ENCODE measurements around the gene GABRG1. TPM values are rescaled to one million over a fixed set of nuclear protein-coding genes. Genes with fewer than 3 reads are reported as not detected.

Gene GABRG1
- total and polyA plus RNA-seq, 2 of the 8 experiments (the other 6 are each of a cell fraction or from before 2014, with no cell fraction given): 0.11 to 0.43 TPM

- no peak for FAIRE-seq
- H3K14ac ChIP-seq (ENCODE audit: insufficient read length): no peak overlapping the region
- CTCF ChIA-PET (ENCODE audit: partially characterized antibody): no interaction called here
- no peak for TF ChIP-seq RXRA (IDR thresholded peaks at IDR 0.05; ENCODE audit: insufficient read depth, low read depth, low read length)
- no peak for TF ChIP-seq KDM5A (IDR thresholded peaks at IDR 0.05; ENCODE audit: low read length)
- TF ChIP-seq MAFK (IDR thresholded peaks at IDR 0.05; ENCODE audit: low read depth, low read length): no peak
- TF ChIP-seq BCL11A (IDR thresholded peaks at IDR 0.05; ENCODE audit: low read depth in 2 of 2, low read length in 2 of 2): no peak
- no peak for TF ChIP-seq HDAC6 (IDR thresholded peaks at IDR 0.05; ENCODE audit: low read depth, low read length)
- no peak for TF ChIP-seq SIN3A (conservative IDR thresholded peaks at IDR 0.05 in 1 of 2, IDR thresholded peaks at IDR 0.05 in 1 of 2; ENCODE audit: low read depth in 1 of 2, low read length in 2 of 2)
- TF ChIP-seq RBBP5 (IDR thresholded peaks at IDR 0.05; ENCODE audit: borderline replicate concordance, low read depth, low read length): no peak
- TF ChIP-seq CTCF (IDR thresholded peaks at IDR 0.05; ENCODE audit: control extremely low read depth in 1 of 3, insufficient read depth in 1 of 3, low read depth in 1 of 3, low read length in 3 of 3): no peak
- TF ChIP-seq TCF12 (IDR thresholded peaks at IDR 0.05; ENCODE audit: low read depth, low read length): no peak
- TF ChIP-seq RNF2 (IDR thresholded peaks at IDR 0.05; ENCODE audit: borderline replicate concordance, low read depth, low read length, missing control alignments, poor library complexity, severe bottlenecking): no peak
- TF ChIP-seq EP300 (IDR thresholded peaks at IDR 0.05; ENCODE audit: borderline replicate concordance in 1 of 2, low read depth in 2 of 2, low read length in 2 of 2): no peak
Observed at GRCh38 chr4:46081674-46082073, 42.2 kb downstream of the GABRG1 start.

More at GRCh38 chr4:46081674-46082073, 42.2 kb downstream of the GABRG1 start:
- H3K36me3 ChIP-seq (ENCODE audit: control insufficient read depth in 2 of 4, insufficient read depth in 4 of 4, low read length in 3 of 4): no peaks in the 10 kb centered on the region
- no peak overlapping the region for H3K4me3 ChIP-seq (ENCODE audit: extremely low read depth in 1 of 4, insufficient read depth in 2 of 4, low read depth in 3 of 4, low read length in 4 of 4)
- no peaks in the 10 kb centered on the region for H3K23me2 ChIP-seq (ENCODE audit: low read depth, low read length)
- no peaks in the 10 kb centered on the region for H4K20me1 ChIP-seq (replicated peaks in 1 of 2; ENCODE audit: control insufficient read depth in 1 of 2, insufficient read depth in 2 of 2, low read length in 2 of 2)
- no peak overlapping the region for H2BK20ac ChIP-seq (ENCODE audit: low read length)
- no peak overlapping the region for H2BK12ac ChIP-seq (ENCODE audit: low read depth, low read length)
- DNase-seq (ENCODE audit: low read depth in 1 of 2, low spot score in 2 of 2): no peak
- no peak overlapping the region for H2BK120ac ChIP-seq (replicated peaks; ENCODE audit: low read depth, low read length)
- POLR2A ChIA-PET (ENCODE audit: partially characterized antibody): no interaction called here
- no peak overlapping the region for H4K5ac ChIP-seq (ENCODE audit: insufficient read length, low read depth, low read length)
- no peaks in the 10 kb centered on the region for H3K79me2 ChIP-seq (ENCODE audit: control insufficient read depth in 1 of 2, insufficient read depth in 2 of 2, low read length in 2 of 2)
- no peak overlapping the region for H3K56ac ChIP-seq (replicated peaks; ENCODE audit: insufficient read length, low read depth, low read length)
- no peak overlapping the region for H3K4ac ChIP-seq (replicated peaks; ENCODE audit: insufficient read length, low read depth, low read length)
- no peak overlapping the region for H3K9ac ChIP-seq (replicated peaks in 1 of 4; ENCODE audit: extremely low read depth in 1 of 4, low read depth in 3 of 4, low read length in 3 of 4)
- peaks cover 0 to 1% (median 0%) of the 10 kb centered on the region in 4 experiments; a peak in 1 of 7 replicates for H3K27me3 ChIP-seq (replicated peaks in 1 of 4; ENCODE audit: control insufficient read depth in 3 of 4, extremely low read depth in 1 of 4, insufficient read depth in 3 of 4, low read length in 3 of 4)
- H2BK5ac ChIP-seq (ENCODE audit: low read depth, low read length): no peak overlapping the region
- no peaks in the 10 kb centered on the region for H3K79me1 ChIP-seq (ENCODE audit: low read depth, low read length)
- H2BK15ac ChIP-seq (ENCODE audit: low read length): no peak overlapping the region
- no peak overlapping the region for H3K18ac ChIP-seq (ENCODE audit: extremely low read depth, low read length)
- no peaks in the 10 kb centered on the region for H3K9me3 ChIP-seq (ENCODE audit: insufficient read depth in 2 of 2, low read depth in 1 of 2, low read length in 1 of 2)
- no peak overlapping the region for H3K4me2 ChIP-seq (ENCODE audit: insufficient read depth in 1 of 2, low read depth in 2 of 2, low read length in 2 of 2)
- WGBS, 2 experiments (ENCODE audit: extremely low coverage in 1 of 2, insufficient coverage in 1 of 2, insufficient read length in 1 of 2, insufficient replicate concordance in 2 of 2, low coverage in 1 of 2, low lambda C conversion rate in 2 of 2, missing lambda C conversion rate in 1 of 2): 98% methylated on average over 5 of the region's 5 CpGs; no CpG with 5 or more reads in 1 of the 2 experiments
- H3K27ac ChIP-seq (ENCODE audit: low read depth, low read length): no peak overlapping the region
- H2AK5ac ChIP-seq (ENCODE audit: low read depth, low read length): no peak overlapping the region
- H2AFZ ChIP-seq (ENCODE audit: low read length): no peak overlapping the region
- H3K23ac ChIP-seq (ENCODE audit: insufficient read length): no peak overlapping the region
- H3K4me1 ChIP-seq (replicated peaks in 1 of 4; ENCODE audit: control insufficient read depth in 3 of 4, insufficient read depth in 4 of 4, low read length in 3 of 4): no peaks in the 10 kb centered on the region
- H4K8ac ChIP-seq (ENCODE audit: extremely low read depth, insufficient read depth, low read length): no peak overlapping the region
- H4K91ac ChIP-seq (replicated peaks; ENCODE audit: insufficient read length, low read length): no peak overlapping the region
